GM18867 (cell line): ENCODE data around the gene COL24A1.
"Not testable (repeated sequence)": the region's sequence is repeated elsewhere in the genome, so short reads cannot be mapped to it uniquely, and the experiment has no call there.

ENCODE experiments used
- ATAC-seq: cut with Tn5 transposase; IDR thresholded peaks from one replicate; pipeline ENCODE4 v1.9.1; 2021; ENCODE audit warnings: mild to moderate bottlenecking, moderate library complexity; ENCODE audit not compliant: unreplicated experiment

COL24A1 gene

GRCh38 chr1:85824066-85824840 is 332.3 kb downstream of the COL24A1 start:
- ATAC-seq, result no peak

- no peak for ATAC-seq
Observed at GRCh38 chr1:85822696-85823095, 333.9 kb downstream of the COL24A1 start.

GRCh38 chr1:85818371-85818770 is 338.2 kb downstream of the COL24A1 start:
- ATAC-seq, result no peak

GRCh38 chr1:85816606-85817005 is 340.0 kb downstream of the COL24A1 start:
- no peak for ATAC-seq

- ATAC-seq, result no peak
Observed at GRCh38 chr1:85815906-85816305, 340.7 kb downstream of the COL24A1 start.

GRCh38 chr1:85806236-85806965 is 350.2 kb downstream of the COL24A1 start:
- ATAC-seq, result no peak

GRCh38 chr1:85801520-85801919 is 355.1 kb downstream of the COL24A1 start:
- no peak for ATAC-seq

GRCh38 chr1:85799737-85800136 is 356.8 kb downstream of the COL24A1 start:
- no peak for ATAC-seq

- no peak for ATAC-seq
Observed at GRCh38 chr1:85798419-85798818, 358.2 kb downstream of the COL24A1 start.

- ATAC-seq, result not testable (repeated sequence)
Observed at GRCh38 chr1:85777021-85777420, 379.6 kb downstream of the COL24A1 start.

GRCh38 chr1:85762804-85763203 is 393.8 kb downstream of the COL24A1 start:
- no peak for ATAC-seq

- ATAC-seq, result peak; percentile 94
Observed at GRCh38 chr1:85756864-85757263, 399.7 kb downstream of the COL24A1 start.

GRCh38 chr1:85748120-85748519 is 408.5 kb downstream of the COL24A1 start:
- ATAC-seq, result no peak

- no peak for ATAC-seq
Observed at GRCh38 chr1:85746777-85747176, 409.8 kb downstream of the COL24A1 start.

GRCh38 chr1:85743814-85744213 is 412.8 kb downstream of the COL24A1 start:
- no peak for ATAC-seq

- no peak for ATAC-seq
Observed at GRCh38 chr1:85734931-85735330, 421.6 kb downstream of the COL24A1 start.

GRCh38 chr1:85718678-85719340 is 437.8 kb downstream of the COL24A1 start:
- ATAC-seq, result no peak

- not testable (repeated sequence) for ATAC-seq
Observed at GRCh38 chr1:85714418-85715114, 442.0 kb downstream of the COL24A1 start.

- no peak for ATAC-seq
Observed at GRCh38 chr1:85708829-85709227, 447.7 kb downstream of the COL24A1 start.

- ATAC-seq, result peak; percentile 87
Observed at GRCh38 chr1:85707990-85708828, 448.4 kb downstream of the COL24A1 start, which contains the start of gene ZNHIT6. ZNHIT6 (minus strand) TSS chr1:85708433; CDS start chr1:85708284, 149 bp downstream.
